Left hindlimb (tissue), 1 donor: ENCODE measurements around the gene LIPH.
"Not testable (repeated sequence)": the region's sequence is repeated elsewhere in the genome, so short reads cannot be mapped to it uniquely, and the experiment has no call there.

Experiments used
- DNase-seq: peaks from one replicate; pipeline ENCODE4 v3.0.0-alpha.2; 2018

The LIPH gene

GRCh38 chr3:185479373-185479945 lies 72.9 kb downstream of the LIPH start:
- no peak for DNase-seq

- DNase-seq, result no peak
Measured at GRCh38 chr3:185477316-185477715, 75.1 kb downstream of the LIPH start.

GRCh38 chr3:185474922-185475321 lies 77.5 kb downstream of the LIPH start:
- DNase-seq, result not testable (repeated sequence)

GRCh38 chr3:185473290-185473815 lies 79.0 kb downstream of the LIPH start:
- DNase-seq, result peak; percentile 33

- DNase-seq, result no peak
Measured at GRCh38 chr3:185470323-185470722, 82.1 kb downstream of the LIPH start.

GRCh38 chr3:185469542-185469941 lies 82.8 kb downstream of the LIPH start:
- no peak for DNase-seq

- not testable (repeated sequence) for DNase-seq
Measured at GRCh38 chr3:185466123-185466522, 86.3 kb downstream of the LIPH start.

GRCh38 chr3:185465471-185465870 lies 86.9 kb downstream of the LIPH start:
- no peak for DNase-seq

GRCh38 chr3:185460719-185461350 lies 91.6 kb downstream of the LIPH start:
- no peak for DNase-seq

- DNase-seq, result no peak
Measured at GRCh38 chr3:185460309-185460708, 92.1 kb downstream of the LIPH start.

- no peak for DNase-seq
Measured at GRCh38 chr3:185457376-185457775, 95.0 kb downstream of the LIPH start.
